Fibroblast of lung (primary cell): Measurements from ENCODE around the gene TBC1D5.

ENCODE experiments used
- CTCF ChIP-seq, 2 donors: IDR thresholded peaks in 1 of 2; conservative IDR thresholded peaks in 1 of 2; 1 replicate in 1 of 2; 2 replicates in 1 of 2; pipeline ENCODE4 v1.5.1; 2011 to 2012; ENCODE audit warnings: low read length in 2 of 2, control low read depth in 1 of 2, inconsistent platforms in 1 of 2, low read depth in 1 of 2, mild to moderate bottlenecking in 1 of 2
- EZH2 ChIP-seq: IDR thresholded peaks from 2 replicates; pipeline ENCODE4 v1.5.1; 2012; ENCODE audit warnings: low read length, control low read depth, mild to moderate bottlenecking; ENCODE audit errors: missing control alignments

GRCh38 chr3:17144665-17144993 is 597.8 kb downstream of the TBC1D5 start:
- no peak for TF ChIP-seq CTCF (conservative IDR thresholded peaks at IDR 0.05 in 1 of 2, IDR thresholded peaks at IDR 0.05 in 1 of 2; ENCODE audit: low read depth in 1 of 2, low read length in 2 of 2)
- TF ChIP-seq EZH2 = no peak
